Endodermal cell (in vitro differentiated cells): ENCODE data around the gene ERGIC3. TPM values are rescaled to one million over a fixed set of nuclear protein-coding genes. Genes with fewer than 3 reads are reported as not detected.

ENCODE experiments used
- DNase-seq: peaks from one replicate; pipeline ENCODE4 v3.0.0-alpha.2; 2017
- H3K27ac ChIP-seq: 2 replicates; pipeline ENCODE4 v1.5.1; 2013; ENCODE audit warnings: mild to moderate bottlenecking, low read depth, low read length, moderate library complexity
- H3K27me3 ChIP-seq: 2 replicates; pipeline ENCODE4 v1.6.1; 2013; ENCODE audit warnings: mild to moderate bottlenecking, low read length, moderate library complexity; ENCODE audit not compliant: insufficient read depth, control insufficient read depth, poor library complexity, severe bottlenecking
- H3K36me3 ChIP-seq: 2 replicates; pipeline ENCODE4 v1.7.0; 2013; ENCODE audit warnings: mild to moderate bottlenecking, low read length, moderate library complexity; ENCODE audit not compliant: control insufficient read depth, insufficient read depth
- H3K4me1 ChIP-seq: one replicate; pipeline ENCODE4 v1.7.0; 2013; ENCODE audit warnings: low read length; ENCODE audit not compliant: control insufficient read depth, insufficient read depth
- H3K4me3 ChIP-seq: 2 replicates; pipeline ENCODE4 v1.5.1; 2013; ENCODE audit warnings: mild to moderate bottlenecking, low read length, moderate library complexity
- H3K9ac ChIP-seq: 2 replicates; pipeline ENCODE4 v1.6.1; 2013; ENCODE audit warnings: mild to moderate bottlenecking, low read length, moderate library complexity; ENCODE audit not compliant: poor library complexity, severe bottlenecking; ENCODE audit errors: extremely low read depth
- H3K9me3 ChIP-seq: 2 replicates; pipeline ENCODE4 v1.6.1; 2013; ENCODE audit warnings: mild to moderate bottlenecking, low read length, moderate library complexity; ENCODE audit not compliant: control insufficient read depth
- H3K27ac Mint-ChIP-seq: 2 replicates; pipeline ENCODE4 v1.8.0; 2020; ENCODE audit warnings: mixed read lengths
- H3K27me3 Mint-ChIP-seq: 2 replicates; pipeline ENCODE4 v1.8.0; 2021; ENCODE audit warnings: mild to moderate bottlenecking, mixed read lengths; ENCODE audit not compliant: insufficient read depth
- H3K36me3 Mint-ChIP-seq: 2 replicates; pipeline ENCODE4 v1.8.0; 2020; ENCODE audit warnings: low read depth, mixed read lengths
- H3K4me1 Mint-ChIP-seq: 2 replicates; pipeline ENCODE4 v1.8.0; 2020; ENCODE audit warnings: mixed read lengths
- H3K4me3 Mint-ChIP-seq: 2 replicates; pipeline ENCODE4 v1.8.0; 2020; ENCODE audit warnings: mild to moderate bottlenecking, moderate library complexity, mixed read lengths
- H3K9me3 Mint-ChIP-seq: 2 replicates; pipeline ENCODE4 v1.8.0; 2020; ENCODE audit warnings: mild to moderate bottlenecking, mixed read lengths
- CTCF ChIP-seq: fragments of 200-600 bp; sonication (generic); conservative IDR thresholded peaks from 2 replicates; pipeline ENCODE4 v1.5.0; 2021; ENCODE audit warnings: antibody characterized with exemption, mild to moderate bottlenecking
- WGBS, 2 experiments: methylation state at CpG; one replicate each; pipeline versions ENCODE4 v1.1.5 to v1.1.7; 2013; ENCODE audit warnings: missing lambda C conversion rate in 2 of 2, mixed read lengths in 1 of 2; ENCODE audit not compliant: insufficient coverage in 1 of 2, insufficient read length in 1 of 2; 5-methylcytosine and 5-hydroxymethylcytosine counted together
- total RNA-seq, 2 donors: library from RNA; stranded (reverse); fragmentation: NEBNext Ultra II Directional in 1 of 2; extraction: Animal tissue kit (Norgen Biotek cat#: 25700) in 1 of 2; gene quantifications; 2 replicates in 1 of 2; 3 replicates in 1 of 2; pipeline ENCODE4 v1.2.1, GENCODE V29; 2021

Gene ERGIC3
- total RNA-seq, 2 donors from 2014 or later: 217 to 230 TPM

GRCh38 chr20:35595456-35595855 is 53.6 kb downstream of the ERGIC3 start:
- Mint-ChIP-seq H3K9me3 (no peaks in the 10 kb centered on the region), H3K27ac (no peak overlapping the region), H3K36me3 (no peaks in the 10 kb centered on the region), H3K4me3 (no peak overlapping the region), H3K4me1 (peaks cover 7% of the 10 kb centered on the region), H3K27me3 (peaks cover 40% of the 10 kb centered on the region)
- peaks cover 19% of the 10 kb centered on the region for H3K27me3 ChIP-seq
- H3K4me3 ChIP-seq: no peak overlapping the region
- H3K4me1 ChIP-seq: no peaks in the 10 kb centered on the region
- H3K27ac ChIP-seq: no peak overlapping the region
- H3K36me3 ChIP-seq: no peaks in the 10 kb centered on the region
- no peak for DNase-seq
- no peak overlapping the region for H3K9ac ChIP-seq
- 93 to 97% methylated on average over 17 of the region's 17 CpGs for WGBS, 2 experiments
- H3K9me3 ChIP-seq: no peaks in the 10 kb centered on the region
- no peak for TF ChIP-seq CTCF

GRCh38 chr20:35595901-35596300 is 54.0 kb downstream of the ERGIC3 start:
- Histone ChIP-seq H3K4me3 (no peak overlapping the region), H3K27ac (no peak overlapping the region), H3K27me3 (peaks cover 24% of the 10 kb centered on the region), H3K4me1 (no peaks in the 10 kb centered on the region), H3K36me3 (no peaks in the 10 kb centered on the region), H3K9me3 (no peaks in the 10 kb centered on the region), H3K9ac (no peak overlapping the region)
- no peak for TF ChIP-seq CTCF
- Mint-ChIP-seq H3K4me3 (no peak overlapping the region), H3K27ac (no peak overlapping the region), H3K4me1 (peaks cover 7% of the 10 kb centered on the region), H3K36me3 (no peaks in the 10 kb centered on the region), H3K27me3 (peaks cover 45% of the 10 kb centered on the region), H3K9me3 (no peaks in the 10 kb centered on the region)
- WGBS, 2 experiments: 84 to 89% methylated on average over 7 of the region's 7 CpGs
- DNase-seq: no peak

GRCh38 chr20:35597186-35597585 is 55.3 kb downstream of the ERGIC3 start:
- Mint-ChIP-seq H3K4me3 (no peak overlapping the region), H3K9me3 (no peaks in the 10 kb centered on the region), H3K27me3 (peaks cover 55% of the 10 kb centered on the region), H3K27ac (no peak overlapping the region), H3K36me3 (no peaks in the 10 kb centered on the region), H3K4me1 (peaks cover 7% of the 10 kb centered on the region)
- no peak overlapping the region for H3K27ac ChIP-seq
- no peaks in the 10 kb centered on the region for H3K4me1 ChIP-seq
- peaks cover 37% of the 10 kb centered on the region for H3K27me3 ChIP-seq
- DNase-seq: peak; percentile 29
- H3K4me3 ChIP-seq: no peak overlapping the region
- no peak overlapping the region for H3K9ac ChIP-seq
- no peaks in the 10 kb centered on the region for H3K36me3 ChIP-seq
- no peaks in the 10 kb centered on the region for H3K9me3 ChIP-seq
- no peak for TF ChIP-seq CTCF
- WGBS, 2 experiments: 82% methylated on average over 2 of the region's 2 CpGs; no CpG with 5 or more reads in 1 of the 2 experiments
